Small intestine (tissue), 7 donors: ENCODE measurements around the gene SIK3. TPM values are rescaled to one million over a fixed set of nuclear protein-coding genes. Genes with fewer than 3 reads are reported as not detected.

Experiments used
- DNase-seq, 2 donors: peaks; one replicate each; pipeline versions ENCODE4 v3.0.0 to v3.0.0-alpha.2; 2013
- FAIRE-seq: peaks from 2 replicates; lab custom pipeline; 2012; peaks lifted over from hg19 to GRCh38; lab: Jason Lieb, UNC
- H3K27ac ChIP-seq, 3 donors: one replicate each; pipeline ENCODE4 v1.5.1; 2013; ENCODE audit warnings: low read length in 2 of 3, mild to moderate bottlenecking in 2 of 3, control low read depth in 1 of 3, inconsistent platforms in 1 of 3, low read depth in 1 of 3, moderate library complexity in 1 of 3
- H3K27me3 ChIP-seq, 3 donors: one replicate each; pipeline ENCODE4 v1.6.1; 2013; ENCODE audit warnings: low read length in 3 of 3, inconsistent platforms in 1 of 3; ENCODE audit not compliant: control insufficient read depth in 3 of 3, insufficient read depth in 3 of 3
- H3K36me3 ChIP-seq, 3 donors: one replicate each; pipeline ENCODE4 v1.6.1; 2013; ENCODE audit warnings: low read length in 3 of 3, inconsistent platforms in 1 of 3, low read depth in 1 of 3, mild to moderate bottlenecking in 1 of 3, moderate library complexity in 1 of 3; ENCODE audit not compliant: control insufficient read depth in 3 of 3, insufficient read depth in 2 of 3
- H3K4me1 ChIP-seq, 3 donors: one replicate each; pipeline ENCODE4 v1.6.1; 2013; ENCODE audit warnings: low read length in 2 of 3, inconsistent platforms in 1 of 3, low read depth in 1 of 3, mild to moderate bottlenecking in 1 of 3, moderate library complexity in 1 of 3; ENCODE audit not compliant: control insufficient read depth in 3 of 3, insufficient read depth in 2 of 3
- H3K4me3 ChIP-seq, 3 donors: one replicate each; pipeline ENCODE4 v1.5.1; 2013; ENCODE audit warnings: low read length in 3 of 3, control low read depth in 1 of 3, inconsistent platforms in 1 of 3, low read depth in 1 of 3, mild to moderate bottlenecking in 1 of 3, moderate library complexity in 1 of 3
- H3K9me3 ChIP-seq, 2 donors: one replicate each; pipeline ENCODE4 v1.6.1; 2013; ENCODE audit warnings: low read depth in 1 of 2, low read length in 1 of 2; ENCODE audit not compliant: control insufficient read depth in 2 of 2, insufficient read depth in 1 of 2
- WGBS, 3 donors: extraction: QIAGEN DNeasy Blood & Tissue Kit; methylation state at CpG; one replicate each; pipeline ENCODE4 v1.1.7; 2013; 5-methylcytosine and 5-hydroxymethylcytosine counted together
- polyA plus RNA-seq, 4 donors: library from polyadenylated mRNA; stranded (reverse) in 3 of 4; unstranded in 1 of 4; fragments of 200-250 nt in 3 of 4; fragments of 120-200 nt in 1 of 4; gene quantifications; one replicate each; pipeline versions ENCODE4 v1.2.1 to v1.2.3, GENCODE V29; 2013
- donor health status: healthy with polysubstance abuse.
- donor health status: control.
- donor health status: control.
- donor health status: Bipolar disorder and iron deficiency.
- donor health status: healthy.

Gene SIK3
- polyA plus RNA-seq, 4 donors = 4.9 to 35.3 (median 9.0) TPM

GRCh38 chr11:116825854-116826750, 272.1 kb downstream of the SIK3 start:
- 48 to 72% (median 62%) methylated on average over 22 of the region's 22 CpGs for WGBS, 3 donors
- DNase-seq (peak; percentile 26 to 81), FAIRE-seq (no peak)
- Histone ChIP-seq H3K4me3 (no peak overlapping the region), H3K9me3 (peaks cover 0 to 5% of the 10 kb centered on the region in 2 donors), H3K4me1 (peaks cover 5 to 77% (median 9%) of the 10 kb centered on the region in 3 donors), H3K27me3 (no peaks in the 10 kb centered on the region), H3K27ac (peak overlapping the region; percentile 7 to 93 (median 85)), H3K36me3 (peaks cover 0 to 19% (median 4%) of the 10 kb centered on the region in 3 donors)

- peaks cover 5 to 75% (median 9%) of the 10 kb centered on the region in 3 donors for H3K4me1 ChIP-seq
- no peak for FAIRE-seq
- 78 to 84% (median 81%) methylated on average over 5 of the region's 5 CpGs for WGBS, 3 donors
- DNase-seq = no peak
- peak overlapping the region in 2 of 3 donors; percentile 85 to 93 for H3K27ac ChIP-seq
- peaks cover 0 to 5% of the 10 kb centered on the region in 2 donors for H3K9me3 ChIP-seq
- H3K4me3 ChIP-seq = no peak overlapping the region
- no peaks in the 10 kb centered on the region for H3K27me3 ChIP-seq
- peaks cover 0 to 26% (median 9%) of the 10 kb centered on the region in 3 donors for H3K36me3 ChIP-seq
Observed at GRCh38 chr11:116825434-116825833, 272.8 kb downstream of the SIK3 start.

GRCh38 chr11:116823031-116823843, 275.0 kb downstream of the SIK3 start, which contains the start of gene APOA4:
Gene APOA4 (minus strand): TSS chr11:116823304. CDS start chr11:116823191, 113 bp downstream.
- Histone ChIP-seq H3K9me3 (peaks cover 0 to 5% of the 10 kb centered on the region in 2 donors), H3K4me1 (peaks cover 0 to 58% (median 6%) of the 10 kb centered on the region in 3 donors), H3K27me3 (no peaks in the 10 kb centered on the region), H3K36me3 (peaks cover 0 to 41% (median 9%) of the 10 kb centered on the region in 3 donors), H3K27ac (peak within 1 kb of the TSS in 2 of 3 donors; percentile 89 to 94), H3K4me3 (peak within 1 kb of the TSS in 2 of 3 donors; percentile 55)
- WGBS, 3 donors = 36 to 69% (median 51%) methylated on average over 14 to 16 of the region's 16 CpGs
- peak; percentile 85 to 88 for DNase-seq
- FAIRE-seq = no peak

GRCh38 chr11:116822575-116822974, 275.7 kb downstream of the SIK3 start:
- Histone ChIP-seq H3K9me3 (peaks cover 0 to 5% of the 10 kb centered on the region in 2 donors), H3K4me3 (peak overlapping the region in 2 of 3 donors; percentile 55), H3K36me3 (peaks cover 0 to 41% (median 9%) of the 10 kb centered on the region in 3 donors), H3K27me3 (no peaks in the 10 kb centered on the region), H3K27ac (peak overlapping the region in 2 of 3 donors; percentile 89 to 94), H3K4me1 (peaks cover 0 to 51% (median 5%) of the 10 kb centered on the region in 3 donors)
- WGBS, 3 donors = 74 to 78% (median 75%) methylated on average over 5 of the region's 5 CpGs
- DNase-seq = peak in 1 of 2 donors; percentile 16
- FAIRE-seq = no peak

GRCh38 chr11:116821050-116821918, 276.9 kb downstream of the SIK3 start:
- no peaks in the 10 kb centered on the region for H3K27me3 ChIP-seq
- H3K9me3 ChIP-seq = peaks cover 0 to 5% of the 10 kb centered on the region in 2 donors
- H3K27ac ChIP-seq = peak overlapping the region in 2 of 3 donors; percentile 89 to 94
- WGBS, 3 donors = 89 to 94% (median 91%) methylated on average over 50 to 51 of the region's 51 CpGs
- FAIRE-seq (no peak), DNase-seq (peak in 1 of 2 donors; percentile 11)
- H3K4me1 ChIP-seq = peaks cover 0 to 38% (median 0%) of the 10 kb centered on the region in 3 donors
- H3K36me3 ChIP-seq = peaks cover 0 to 41% (median 9%) of the 10 kb centered on the region in 3 donors
- H3K4me3 ChIP-seq = peak overlapping the region in 2 of 3 donors; percentile 55

GRCh38 chr11:116819049-116819448, 279.2 kb downstream of the SIK3 start:
- Histone ChIP-seq H3K9me3 (peaks cover 0 to 5% of the 10 kb centered on the region in 2 donors), H3K27me3 (no peaks in the 10 kb centered on the region), H3K27ac (peak overlapping the region in 1 of 3 donors; percentile 94), H3K36me3 (peaks cover 0 to 41% (median 9%) of the 10 kb centered on the region in 3 donors), H3K4me3 (peak overlapping the region in 1 of 3 donors; percentile 55), H3K4me1 (peaks cover 0 to 31% (median 0%) of the 10 kb centered on the region in 3 donors)
- 81 to 88% (median 87%) methylated on average over 9 of the region's 9 CpGs for WGBS, 3 donors
- DNase-seq = peak; percentile 33 to 51
- no peak for FAIRE-seq

- 76 to 96% (median 91%) methylated on average over 6 of the region's 6 CpGs for WGBS, 3 donors
- Histone ChIP-seq H3K4me1 (peaks cover 0 to 25% (median 0%) of the 10 kb centered on the region in 3 donors), H3K27ac (peak overlapping the region in 2 of 3 donors; percentile 52 to 79), H3K4me3 (no peak overlapping the region), H3K27me3 (no peaks in the 10 kb centered on the region), H3K9me3 (peaks cover 0 to 5% of the 10 kb centered on the region in 2 donors), H3K36me3 (peaks cover 0 to 6% (median 0%) of the 10 kb centered on the region in 3 donors)
- no peak for FAIRE-seq
- DNase-seq = no peak
Observed at GRCh38 chr11:116814502-116814901, 283.7 kb downstream of the SIK3 start.
